ENCODE data around the gene NCOA5. TPM values are rescaled to one million over a fixed set of nuclear protein-coding genes. Genes with fewer than 3 reads are reported as not detected.

The NCOA5 gene
- polyA plus RNA-seq, 1 donor (not counting 4 experiments of a cell fraction or from before 2014, with no cell fraction given) = 17.6 TPM

- peaks cover 4% of the 10 kb centered on the region for H3K4me1 ChIP-seq (ENCODE audit: control insufficient read depth, extremely low read depth, insufficient read depth, low read length)
- H3K9me3 ChIP-seq (ENCODE audit: control insufficient read depth, low read depth, low read length) = no peaks in the 10 kb centered on the region
- dilution Hi-C loops (cut with MboI; ENCODE audit: extremely low pct_ligation_motif_present, low sequenced_read_pairs) = no loop called here
- no peak overlapping the region for H3K4me3 ChIP-seq (ENCODE audit: control insufficient read depth in 2 of 3, extremely low read depth in 1 of 3, insufficient read depth in 2 of 3, low read depth in 1 of 3, low read length in 3 of 3)
- no peak for FAIRE-seq
- H3K9me1 ChIP-seq (ENCODE audit: control insufficient read depth, extremely low read depth, insufficient read depth, low read length) = no peaks in the 10 kb centered on the region
- peaks cover 7% of the 10 kb centered on the region for H4K20me1 ChIP-seq (ENCODE audit: control insufficient read depth, extremely low read depth, insufficient read depth, low read length)
- H3K27ac ChIP-seq (ENCODE audit: control insufficient read depth, insufficient read depth, low read length) = no peak overlapping the region
- DNase-seq (ENCODE audit: low read depth, low spot score) = no peak
- no peaks in the 10 kb centered on the region for H3K27me3 ChIP-seq (ENCODE audit: control insufficient read depth, extremely low read depth, insufficient read depth, low read length)
- no peak for TF ChIP-seq EZH2 (IDR thresholded peaks at IDR 0.05; ENCODE audit: low read length)
- no peak for TF ChIP-seq CTCF (optimal IDR thresholded peaks at IDR 0.05 in 1 of 3, IDR thresholded peaks at IDR 0.05 in 1 of 3, conservative IDR thresholded peaks at IDR 0.05 in 1 of 3; ENCODE audit: extremely low read depth in 1 of 3, insufficient read depth in 2 of 3, low read length in 3 of 3)
- H3K9ac ChIP-seq (ENCODE audit: control insufficient read depth, extremely low read depth, insufficient read depth, low read length) = no peak overlapping the region
- peaks cover 5 to 13% of the 10 kb centered on the region in 2 experiments for H3K36me3 ChIP-seq (ENCODE audit: control insufficient read depth in 2 of 2, extremely low read depth in 1 of 2, insufficient read depth in 2 of 2, low read length in 2 of 2)
- H3K79me2 ChIP-seq (ENCODE audit: control insufficient read depth, insufficient read depth, low read length) = peaks cover 72% of the 10 kb centered on the region
- H2AFZ ChIP-seq (ENCODE audit: control insufficient read depth, low read length) = no peak overlapping the region
- H3K4me2 ChIP-seq (ENCODE audit: control insufficient read depth, extremely low read depth, insufficient read depth, low read depth, low read length) = no peak overlapping the region
Measured at GRCh38 chr20:46081074-46081473, 8.7 kb downstream of the NCOA5 start.

- Histone ChIP-seq H3K36me3 (ENCODE audit: control insufficient read depth in 2 of 2, extremely low read depth in 1 of 2, insufficient read depth in 2 of 2, low read length in 2 of 2) (peaks cover 5 to 13% of the 10 kb centered on the region in 2 experiments), H3K9me3 (ENCODE audit: control insufficient read depth, low read depth, low read length) (no peaks in the 10 kb centered on the region), H4K20me1 (ENCODE audit: control insufficient read depth, extremely low read depth, insufficient read depth, low read length) (peaks cover 4% of the 10 kb centered on the region), H3K79me2 (ENCODE audit: control insufficient read depth, insufficient read depth, low read length) (peaks cover 51% of the 10 kb centered on the region), H3K4me1 (ENCODE audit: control insufficient read depth, extremely low read depth, insufficient read depth, low read length) (peaks cover 3% of the 10 kb centered on the region), H3K9me1 (ENCODE audit: control insufficient read depth, extremely low read depth, insufficient read depth, low read length) (no peaks in the 10 kb centered on the region), H2AFZ (ENCODE audit: control insufficient read depth, low read length) (no peak overlapping the region), H3K27ac (ENCODE audit: control insufficient read depth, insufficient read depth, low read length) (no peak overlapping the region), H3K4me3 (ENCODE audit: control insufficient read depth in 2 of 3, extremely low read depth in 1 of 3, insufficient read depth in 2 of 3, low read depth in 1 of 3, low read length in 3 of 3) (no peak overlapping the region), H3K4me2 (ENCODE audit: control insufficient read depth, extremely low read depth, insufficient read depth, low read depth, low read length) (no peak overlapping the region), H3K27me3 (ENCODE audit: control insufficient read depth, extremely low read depth, insufficient read depth, low read length) (no peaks in the 10 kb centered on the region), H3K9ac (ENCODE audit: control insufficient read depth, extremely low read depth, insufficient read depth, low read length) (no peak overlapping the region)
- TF ChIP-seq EZH2 (IDR thresholded peaks at IDR 0.05; ENCODE audit: low read length) (no peak), CTCF (optimal IDR thresholded peaks at IDR 0.05 in 1 of 3, IDR thresholded peaks at IDR 0.05 in 1 of 3, conservative IDR thresholded peaks at IDR 0.05 in 1 of 3; ENCODE audit: extremely low read depth in 1 of 3, insufficient read depth in 2 of 3, low read length in 3 of 3) (no peak)
- no peak for DNase-seq (ENCODE audit: low read depth, low spot score)
- no peak for FAIRE-seq
- dilution Hi-C loops (cut with MboI; ENCODE audit: extremely low pct_ligation_motif_present, low sequenced_read_pairs) = no loop called here
Measured at GRCh38 chr20:46078954-46079353, 10.8 kb downstream of the NCOA5 start.
